ENCODE data around the gene PDCD1.

- no peak for TF ChIP-seq CTCF (IDR thresholded peaks at IDR 0.05)
- TF ChIP-seq ZFX (IDR thresholded peaks at IDR 0.05; ENCODE audit: borderline replicate concordance), result no peak
Measured at GRCh38 chr2:241854342-241855244, 4.1 kb downstream of the PDCD1 start.
